Activated CD8-positive, alpha-beta T cell treated with anti-CD3 and anti-CD28 coated beads, Interleukin-2, amount 10 ng/mL, durations not matched to agents 7 days and 5 days (primary cell): ENCODE results near the gene FAT4. TPM values are rescaled to one million over a fixed set of nuclear protein-coding genes. Genes with fewer than 3 reads are reported as not detected.

ENCODE experiments used
- ATAC-seq: fragments of 150-1000 bp; cut with Tn5 transposase; one replicate; pipeline ENCODE4 v1.10.0; 2021; ENCODE audit warnings: moderate library complexity
- CTCF ChIA-PET: fragments of 350-600 bp; sonication (Branson Sonifier 250); formaldehyde crosslinking; loops from one replicate; lab custom pipeline; 2021; ENCODE audit warnings: antibody characterized with exemption; lab: Charles Lee
- POLR2A ChIA-PET: fragments of 350-600 bp; sonication (Branson Sonifier 250); formaldehyde crosslinking; loops from one replicate; lab custom pipeline; 2021; ENCODE audit warnings: antibody characterized with exemption; lab: Charles Lee
- DNase-seq: peaks from one replicate; pipeline ENCODE4 v3.0.0-alpha.2; 2020
- H3K27ac Mint-ChIP-seq: one replicate; pipeline ENCODE4 v1.8.0; 2021; ENCODE audit warnings: mild to moderate bottlenecking, mixed read lengths
- H3K27me3 Mint-ChIP-seq: one replicate; pipeline ENCODE4 v1.8.0; 2021; ENCODE audit warnings: low read depth, mixed read lengths
- H3K36me3 Mint-ChIP-seq: one replicate; pipeline ENCODE4 v1.8.0; 2021; ENCODE audit warnings: low read depth, mixed read lengths
- H3K4me1 Mint-ChIP-seq: one replicate; pipeline ENCODE4 v1.8.0; 2021; ENCODE audit warnings: low read depth, mixed read lengths
- H3K4me3 Mint-ChIP-seq: one replicate; pipeline ENCODE4 v1.8.0; 2021; ENCODE audit warnings: mild to moderate bottlenecking, mixed read lengths
- H3K9me3 Mint-ChIP-seq: one replicate; pipeline ENCODE4 v1.8.0; 2022; ENCODE audit warnings: mixed read lengths; ENCODE audit not compliant: insufficient read depth
- total RNA-seq, 2 experiments: library from RNA; stranded (reverse); gene quantifications; one replicate each; pipeline ENCODE4 v1.2.3, GENCODE V29; 2021

Gene FAT4
- total RNA-seq, 2 experiments from 2014 or later: not detected

- no peak overlapping the region for H3K4me3 Mint-ChIP-seq
- H3K27ac Mint-ChIP-seq: no peak overlapping the region
- no peak for DNase-seq
- ATAC-seq: no peak
- no peaks in the 10 kb centered on the region for H3K9me3 Mint-ChIP-seq
- no peaks in the 10 kb centered on the region for H3K36me3 Mint-ChIP-seq
- no peaks in the 10 kb centered on the region for H3K4me1 Mint-ChIP-seq
- ChIA-PET POLR2A (no interaction called here), CTCF (no interaction called here)
- H3K27me3 Mint-ChIP-seq: no peaks in the 10 kb centered on the region
These were observed 11.7 kb upstream of the FAT4 start for GRCh38 chr4:125303058-125303457.

GRCh38 chr4:125303821-125304220, 10.9 kb upstream of the FAT4 start:
- H3K27me3 Mint-ChIP-seq: no peaks in the 10 kb centered on the region
- no peak overlapping the region for H3K27ac Mint-ChIP-seq
- no peaks in the 10 kb centered on the region for H3K9me3 Mint-ChIP-seq
- ChIA-PET POLR2A (no interaction called here), CTCF (no interaction called here)
- no peaks in the 10 kb centered on the region for H3K4me1 Mint-ChIP-seq
- DNase-seq (no peak), ATAC-seq (no peak)
- no peak overlapping the region for H3K4me3 Mint-ChIP-seq
- H3K36me3 Mint-ChIP-seq: no peaks in the 10 kb centered on the region

- Mint-ChIP-seq H3K4me3 (no peak overlapping the region), H3K36me3 (no peaks in the 10 kb centered on the region), H3K27me3 (no peaks in the 10 kb centered on the region), H3K4me1 (no peaks in the 10 kb centered on the region), H3K27ac (no peak overlapping the region), H3K9me3 (no peaks in the 10 kb centered on the region)
- ATAC-seq: no peak
- POLR2A ChIA-PET: no interaction called here
- DNase-seq: no peak
- CTCF ChIA-PET: no interaction called here
These were observed 8.6 kb upstream of the FAT4 start for GRCh38 chr4:125306112-125306511.

GRCh38 chr4:125306533-125306932, 8.2 kb upstream of the FAT4 start:
- no peaks in the 10 kb centered on the region for H3K27me3 Mint-ChIP-seq
- no peaks in the 10 kb centered on the region for H3K4me1 Mint-ChIP-seq
- no peak overlapping the region for H3K4me3 Mint-ChIP-seq
- no peaks in the 10 kb centered on the region for H3K36me3 Mint-ChIP-seq
- no peak for ATAC-seq
- ChIA-PET CTCF (no interaction called here), POLR2A (no interaction called here)
- no peaks in the 10 kb centered on the region for H3K9me3 Mint-ChIP-seq
- no peak overlapping the region for H3K27ac Mint-ChIP-seq
- no peak for DNase-seq

GRCh38 chr4:125311503-125311902, 3.3 kb upstream of the FAT4 start:
- POLR2A ChIA-PET: interaction anchor here (0.6 kb wide), 1 partner anchor 12 kb away, joined by 4 read pairs; no protein-coding TSS in a partner anchor
- CTCF ChIA-PET: interaction anchor here (0.6 kb wide), 1 partner anchor 1250 kb away, joined by 3 read pairs; no protein-coding TSS in a partner anchor

GRCh38 chr4:125313497-125313896, 1.3 kb upstream of the FAT4 start:
- ATAC-seq (no peak), DNase-seq (peak; percentile 54)
- Mint-ChIP-seq H3K4me3 (peak overlapping the region; percentile 31), H3K4me1 (peaks cover 26% of the 10 kb centered on the region), H3K36me3 (no peaks in the 10 kb centered on the region), H3K27me3 (peaks cover 43% of the 10 kb centered on the region), H3K27ac (no peak overlapping the region), H3K9me3 (no peaks in the 10 kb centered on the region)
- ChIA-PET CTCF (no interaction called here), POLR2A (no interaction called here)

More at GRCh38 chr4:125311503-125311902, 3.3 kb upstream of the FAT4 start:
- no peaks in the 10 kb centered on the region for H3K9me3 Mint-ChIP-seq
- peaks cover 20% of the 10 kb centered on the region for H3K4me1 Mint-ChIP-seq
- no peak overlapping the region for H3K4me3 Mint-ChIP-seq
- no peaks in the 10 kb centered on the region for H3K36me3 Mint-ChIP-seq
- ATAC-seq (no peak), DNase-seq (no peak)
- H3K27ac Mint-ChIP-seq: no peak overlapping the region
- peaks cover 27% of the 10 kb centered on the region for H3K27me3 Mint-ChIP-seq

- DNase-seq: no peak
- Mint-ChIP-seq H3K27me3 (peaks cover 43% of the 10 kb centered on the region), H3K4me1 (peaks cover 26% of the 10 kb centered on the region), H3K9me3 (no peaks in the 10 kb centered on the region), H3K36me3 (no peaks in the 10 kb centered on the region), H3K4me3 (peak overlapping the region; percentile 78), H3K27ac (no peak overlapping the region)
- no peak for ATAC-seq
- CTCF ChIA-PET: no interaction called here
- POLR2A ChIA-PET: no interaction called here
These were observed 627 bp upstream of the FAT4 start for GRCh38 chr4:125313989-125314667.

- H3K27ac Mint-ChIP-seq: no peak overlapping the region
- DNase-seq (peak; percentile 20), ATAC-seq (no peak)
- peak overlapping the region; percentile 78 for H3K4me3 Mint-ChIP-seq
- H3K36me3 Mint-ChIP-seq: no peaks in the 10 kb centered on the region
- H3K9me3 Mint-ChIP-seq: no peaks in the 10 kb centered on the region
- ChIA-PET CTCF (no interaction called here), POLR2A (no interaction called here)
- H3K27me3 Mint-ChIP-seq: peaks cover 43% of the 10 kb centered on the region
- H3K4me1 Mint-ChIP-seq: peaks cover 26% of the 10 kb centered on the region
These were observed 1.0 kb downstream of the FAT4 start for GRCh38 chr4:125315576-125316400.

- POLR2A ChIA-PET: no interaction called here
- Mint-ChIP-seq H3K9me3 (no peaks in the 10 kb centered on the region), H3K4me3 (peak overlapping the region; percentile 78), H3K36me3 (no peaks in the 10 kb centered on the region), H3K27me3 (peaks cover 43% of the 10 kb centered on the region), H3K4me1 (peaks cover 26% of the 10 kb centered on the region), H3K27ac (no peak overlapping the region)
- ATAC-seq (no peak), DNase-seq (no peak)
- CTCF ChIA-PET: no interaction called here
These were observed 1.6 kb downstream of the FAT4 start for GRCh38 chr4:125316401-125316790.

- no peaks in the 10 kb centered on the region for H3K9me3 Mint-ChIP-seq
- CTCF ChIA-PET: no interaction called here
- H3K4me3 Mint-ChIP-seq: no peak overlapping the region
- H3K36me3 Mint-ChIP-seq: no peaks in the 10 kb centered on the region
- DNase-seq: no peak
- H3K4me1 Mint-ChIP-seq: peaks cover 26% of the 10 kb centered on the region
- POLR2A ChIA-PET: no interaction called here
- no peak for ATAC-seq
- no peak overlapping the region for H3K27ac Mint-ChIP-seq
- peaks cover 43% of the 10 kb centered on the region for H3K27me3 Mint-ChIP-seq
These were observed 2.2 kb downstream of the FAT4 start for GRCh38 chr4:125316791-125317524.

- Mint-ChIP-seq H3K9me3 (no peaks in the 10 kb centered on the region), H3K4me1 (peaks cover 26% of the 10 kb centered on the region), H3K27ac (no peak overlapping the region), H3K36me3 (no peaks in the 10 kb centered on the region), H3K4me3 (no peak overlapping the region), H3K27me3 (peaks cover 43% of the 10 kb centered on the region)
- ChIA-PET POLR2A (no interaction called here), CTCF (no interaction called here)
- no peak for ATAC-seq
- DNase-seq: no peak
These were observed 2.7 kb downstream of the FAT4 start for GRCh38 chr4:125317525-125317877.

- Mint-ChIP-seq H3K27me3 (peaks cover 35% of the 10 kb centered on the region), H3K4me3 (no peak overlapping the region), H3K36me3 (no peaks in the 10 kb centered on the region), H3K9me3 (no peaks in the 10 kb centered on the region), H3K27ac (no peak overlapping the region), H3K4me1 (peaks cover 22% of the 10 kb centered on the region)
- POLR2A ChIA-PET: no interaction called here
- ATAC-seq (no peak), DNase-seq (no peak)
- CTCF ChIA-PET: no interaction called here
These were observed 4.6 kb downstream of the FAT4 start for GRCh38 chr4:125319311-125319710.
